RPMI7951 (cell line): ENCODE measurements around the gene SPNS2. TPM values are rescaled to one million over a fixed set of nuclear protein-coding genes. Genes with fewer than 3 reads are reported as not detected.

Experiments used
- DNase-seq: peaks from one replicate; pipeline ENCODE4 v3.0.0-alpha.2; 2012; ENCODE audit warnings: low read depth
- total RNA-seq: library from RNA; depleted of rRNA; stranded (reverse); fragments of >200 nt; shearing (Covaris generic); gene quantifications from 2 replicates; pipeline ENCODE4 v1.2.3, GENCODE V29; 2014

The SPNS2 gene
- total RNA-seq, 1 experiment from 2014 or later = not detected

DNA sequence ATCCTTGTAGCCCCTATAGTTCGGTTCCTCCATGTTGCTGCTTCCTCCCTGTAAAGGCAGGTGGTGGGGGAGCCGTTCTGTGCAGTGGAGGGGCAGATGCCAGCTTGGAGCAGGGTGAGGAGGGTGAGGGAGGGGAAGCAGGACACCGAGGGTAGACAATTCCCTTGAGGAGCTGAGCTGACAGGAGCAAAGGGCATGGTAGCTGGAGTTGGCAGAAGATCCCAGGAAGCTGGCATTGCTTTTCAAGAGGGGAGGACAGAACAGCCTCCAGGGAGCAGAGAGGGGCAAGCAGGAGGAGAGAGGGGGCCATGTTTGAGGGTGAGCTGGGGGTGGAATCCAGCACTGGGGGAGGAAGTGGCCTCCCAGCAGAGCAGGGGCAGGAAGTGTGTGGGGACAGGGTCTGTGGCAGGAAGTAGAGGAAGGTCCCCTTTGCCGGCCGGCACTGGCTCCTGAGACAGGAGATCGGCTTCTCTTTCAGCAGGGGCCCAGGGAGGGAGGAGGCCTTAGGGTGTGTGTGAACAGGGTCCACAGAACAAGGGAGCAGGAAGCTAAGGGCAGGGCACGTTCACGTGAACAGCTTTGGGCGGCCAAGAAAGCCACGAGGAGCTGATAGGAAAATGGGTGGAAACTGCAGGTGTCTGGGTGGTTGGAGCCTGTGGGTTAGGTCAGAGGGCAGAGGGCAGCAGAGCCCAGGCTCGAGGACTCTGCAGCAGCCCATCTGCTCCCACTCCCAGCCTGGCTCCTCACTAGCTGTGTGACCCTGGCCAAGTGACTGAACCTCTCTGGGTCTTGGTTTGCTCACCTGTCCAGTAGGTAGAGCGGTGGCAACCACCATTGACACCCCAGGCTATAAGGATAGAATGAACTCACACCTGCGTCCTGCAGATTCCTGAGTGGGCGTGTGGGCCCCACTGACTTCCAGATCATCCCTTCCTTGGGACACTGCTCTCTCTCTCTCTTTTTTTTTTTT is 17.5 kb upstream of the SPNS2 start:
- no peak for DNase-seq

DNA sequence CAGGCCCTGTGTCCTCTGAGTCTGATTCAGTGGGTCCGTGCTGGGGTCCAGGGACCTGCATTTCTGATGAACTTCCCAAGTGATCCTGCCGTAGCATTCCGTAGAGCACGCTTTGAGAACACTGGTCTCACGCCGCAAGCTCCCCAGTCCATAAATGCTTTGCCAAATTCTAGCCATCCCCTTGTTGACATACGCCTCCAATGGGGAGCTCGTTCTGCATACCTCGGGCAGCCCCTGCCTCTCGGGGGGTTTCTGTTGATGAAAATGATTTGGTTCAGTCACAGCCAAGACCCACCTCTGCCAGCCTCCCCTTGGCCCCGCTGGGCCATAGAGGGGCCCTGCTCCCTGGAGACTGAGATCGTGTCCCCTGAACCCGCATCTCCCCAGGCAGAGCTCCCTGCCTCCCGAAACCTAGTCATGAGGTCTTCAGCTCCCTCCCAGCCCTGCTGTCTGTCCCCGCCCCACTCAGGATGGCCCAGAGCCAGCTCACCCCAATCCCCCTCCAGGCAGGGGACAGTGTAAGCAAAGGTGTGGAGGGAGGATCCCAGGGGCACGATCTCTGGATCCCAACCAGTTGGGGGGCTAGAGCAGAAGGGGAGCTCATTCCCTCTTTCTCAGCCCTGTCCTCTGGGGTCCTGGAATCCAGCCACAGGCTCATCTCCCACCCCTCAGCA is 16.2 kb upstream of the SPNS2 start:
- DNase-seq = no peak

DNA sequence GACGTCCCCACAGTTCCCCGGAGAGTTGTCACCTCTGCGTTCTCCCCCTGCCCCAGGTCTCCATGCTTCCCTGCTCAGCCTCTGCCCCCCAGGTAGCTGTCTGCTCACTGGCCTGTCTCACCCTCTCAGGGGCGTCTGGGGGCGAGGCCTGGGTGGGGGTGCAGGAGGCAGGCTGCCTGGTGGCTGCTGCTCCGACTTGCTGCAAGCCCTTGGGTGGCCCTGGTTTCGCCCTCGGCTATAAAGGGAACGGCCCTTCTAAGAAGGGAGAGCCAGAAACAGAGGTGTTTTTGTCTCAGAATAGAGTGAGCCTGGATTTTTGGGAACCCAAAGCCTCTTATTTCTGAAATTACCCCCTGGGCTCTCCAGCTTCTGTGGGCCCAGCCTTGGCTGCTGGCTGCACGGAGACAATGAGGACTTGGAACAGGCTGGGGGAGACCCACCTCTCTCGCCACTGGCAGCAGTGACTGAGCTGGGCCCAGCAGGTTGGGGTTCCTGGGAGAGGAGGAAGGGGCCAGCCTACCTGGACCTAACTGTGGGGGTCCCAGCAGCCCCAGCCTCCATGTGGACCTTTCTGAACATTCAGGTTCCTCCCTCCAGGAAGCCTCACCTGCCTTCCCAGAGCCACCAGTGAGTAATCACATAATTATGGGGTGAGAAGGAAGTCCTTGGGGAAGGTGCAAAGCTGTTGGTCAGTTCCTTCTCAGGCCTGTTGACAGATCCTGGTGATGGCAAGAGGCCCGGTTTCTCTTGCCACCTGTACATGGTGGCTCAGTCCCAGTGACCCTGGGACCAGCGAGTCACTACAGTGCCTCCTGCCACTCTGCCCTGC is 15.5 kb upstream of the SPNS2 start:
- DNase-seq = no peak

DNA sequence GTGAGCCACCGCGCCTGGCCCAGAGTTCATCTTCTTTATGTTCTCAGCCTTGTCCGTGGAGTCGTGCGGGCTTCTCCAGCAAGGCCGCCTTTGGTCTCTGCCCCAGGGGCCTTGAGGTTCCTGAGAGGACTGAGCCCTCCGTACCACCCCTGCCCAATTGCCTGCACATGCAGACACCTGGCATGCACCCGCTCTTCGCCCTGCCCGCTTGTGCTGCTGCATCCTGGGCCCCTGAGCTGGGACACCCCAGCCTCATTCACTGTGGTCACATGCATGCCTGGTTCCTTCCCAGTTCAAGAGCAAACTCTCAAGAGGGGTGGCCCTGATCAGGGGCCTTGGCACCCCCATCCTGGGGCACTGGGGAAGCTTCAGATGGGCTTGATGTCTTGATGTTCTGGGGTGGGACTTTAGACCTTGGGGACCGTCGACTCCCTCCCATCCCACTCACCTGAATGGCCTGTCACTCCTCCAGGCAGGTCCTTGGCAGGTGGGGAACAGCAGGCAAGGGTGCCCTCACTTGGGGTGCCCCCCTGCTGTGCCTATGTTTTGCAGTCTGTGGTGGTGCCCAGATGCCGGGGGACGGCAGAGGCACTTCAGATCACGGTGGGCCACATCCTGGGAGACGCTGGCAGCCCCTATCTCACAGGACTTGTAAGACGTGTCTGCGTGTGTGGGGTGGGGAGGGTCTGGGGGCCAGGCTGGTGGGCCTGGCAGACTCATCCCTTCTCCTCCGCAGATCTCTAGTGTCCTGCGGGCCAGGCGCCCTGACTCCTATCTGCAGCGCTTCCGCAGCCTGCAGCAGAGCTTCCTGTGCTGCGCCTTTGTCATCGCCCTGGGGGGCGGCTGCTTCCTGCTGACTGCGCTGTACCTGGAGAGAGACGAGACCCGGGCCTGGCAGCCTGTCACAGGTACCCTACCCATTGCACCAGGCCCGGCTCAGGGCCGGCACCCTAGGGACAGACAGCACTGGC is 12.7 kb upstream of the SPNS2 start:
- DNase-seq = no peak

DNA sequence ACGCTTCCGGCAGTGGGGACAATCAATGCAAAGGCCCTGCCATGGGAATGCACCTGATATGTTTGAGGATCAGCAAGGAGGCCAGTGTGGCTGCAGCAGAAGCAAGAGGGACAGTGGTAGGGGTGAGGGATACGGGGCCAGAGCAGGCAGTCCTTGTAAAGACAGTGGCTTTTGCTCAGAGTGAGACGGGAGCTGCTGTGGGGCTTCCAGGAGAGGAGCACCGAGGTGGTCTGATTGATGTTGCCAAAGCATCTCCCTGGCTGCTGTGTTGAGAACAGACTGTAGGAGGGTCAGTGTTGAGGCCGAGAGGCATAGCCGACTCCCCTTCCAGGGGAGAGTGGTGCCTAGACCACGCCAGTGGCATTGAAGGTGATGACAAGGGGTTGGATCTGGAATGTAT is 11.4 kb upstream of the SPNS2 start:
- DNase-seq = no peak

DNA sequence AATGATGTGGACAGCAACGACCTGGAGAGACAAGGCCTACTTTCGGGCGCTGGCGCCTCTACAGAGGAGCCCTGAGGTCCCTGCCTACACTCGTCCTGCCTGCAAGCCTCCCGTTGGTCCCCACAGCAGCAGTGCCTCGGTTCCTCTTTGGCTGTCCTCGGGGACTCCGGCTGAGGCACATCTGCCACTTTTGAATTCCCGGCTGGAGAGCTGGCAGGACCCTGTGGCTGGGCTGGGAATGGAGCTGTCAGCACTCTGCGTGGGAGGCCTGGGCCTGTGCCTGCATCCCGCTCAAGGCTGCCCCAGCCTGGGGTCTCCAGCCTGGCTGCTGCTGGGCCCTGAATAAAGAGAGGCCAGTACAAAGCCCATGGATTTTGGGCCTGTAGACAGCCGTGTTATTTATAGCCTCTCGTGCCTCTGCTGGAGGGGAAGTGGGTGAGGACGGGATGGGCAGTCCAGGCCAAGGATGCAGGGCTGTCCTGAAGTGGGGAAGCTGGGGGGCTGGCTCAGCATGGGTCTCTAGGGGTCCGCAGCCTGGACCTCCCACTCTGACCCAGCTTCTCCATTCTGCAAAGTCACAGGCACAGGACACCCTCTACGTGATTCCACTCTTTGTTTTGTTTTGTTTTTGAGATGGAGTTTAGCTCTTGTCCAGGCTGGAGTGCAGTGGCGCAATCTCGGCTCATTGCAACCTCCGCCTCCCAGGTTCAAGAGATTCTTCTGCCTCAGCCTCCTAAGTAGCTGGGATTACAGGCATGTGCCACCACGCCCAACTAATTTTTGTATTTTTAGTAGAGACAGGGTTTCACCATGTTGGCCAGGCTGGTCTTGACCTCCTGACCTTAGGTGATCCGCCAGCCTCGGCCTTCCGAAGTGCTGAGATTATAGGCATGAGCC is 10.6 kb upstream of the SPNS2 start:
- no peak for DNase-seq

DNA sequence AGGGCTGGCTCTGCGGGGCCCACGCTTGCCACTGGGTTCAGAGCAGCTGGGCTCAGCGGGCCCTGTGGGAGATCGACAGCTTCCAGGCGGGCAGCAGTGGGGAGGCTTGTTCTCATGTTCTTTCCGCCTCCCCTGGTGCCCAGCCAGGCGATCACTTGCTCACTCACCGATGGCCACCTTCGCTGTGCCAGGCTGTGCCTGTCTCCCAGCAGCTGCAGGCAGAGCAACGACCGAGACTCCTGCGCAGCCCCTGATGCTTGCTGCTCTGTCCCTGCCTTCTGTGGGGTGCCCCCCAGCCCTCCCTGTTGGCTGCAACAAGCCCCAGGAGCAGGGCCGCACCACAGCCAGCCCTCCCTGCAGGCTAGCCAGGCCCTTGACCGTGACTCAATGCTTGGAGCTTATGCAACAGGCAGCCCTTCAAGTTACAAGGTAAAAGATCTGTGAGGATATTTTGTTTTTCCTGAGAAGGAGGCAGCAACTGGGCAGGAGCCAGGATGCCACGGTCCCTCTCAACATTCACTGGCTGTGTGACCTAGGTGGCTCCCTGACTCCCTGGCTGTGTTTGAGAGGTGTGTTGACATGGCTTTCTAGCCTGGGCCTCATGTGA is 9.6 kb upstream of the SPNS2 start:
- no peak for DNase-seq

DNA sequence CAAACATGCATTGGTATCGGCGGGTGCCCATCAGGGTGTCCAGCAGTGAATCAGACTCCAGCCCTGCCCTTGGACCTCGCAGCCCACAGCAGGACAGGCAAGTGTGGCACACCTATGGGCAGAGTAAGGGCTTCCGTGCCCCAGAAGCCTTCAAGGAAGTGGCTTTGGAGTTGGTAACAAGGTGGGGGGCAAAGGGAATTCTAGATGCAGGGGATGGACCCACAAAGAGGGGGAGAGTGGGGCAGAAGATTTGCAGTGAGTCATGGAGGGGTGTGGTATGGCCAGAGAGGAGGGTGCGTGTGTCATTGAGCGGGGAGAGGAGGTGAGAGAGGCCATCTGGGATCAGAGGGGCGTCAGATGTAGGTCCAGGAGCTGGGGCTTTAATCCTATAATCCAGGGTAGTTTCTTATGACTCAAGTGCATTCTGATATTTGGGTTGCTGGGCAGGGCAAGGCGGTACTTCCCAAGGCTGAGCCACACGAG is 8.5 kb upstream of the SPNS2 start:
- no peak for DNase-seq

DNA sequence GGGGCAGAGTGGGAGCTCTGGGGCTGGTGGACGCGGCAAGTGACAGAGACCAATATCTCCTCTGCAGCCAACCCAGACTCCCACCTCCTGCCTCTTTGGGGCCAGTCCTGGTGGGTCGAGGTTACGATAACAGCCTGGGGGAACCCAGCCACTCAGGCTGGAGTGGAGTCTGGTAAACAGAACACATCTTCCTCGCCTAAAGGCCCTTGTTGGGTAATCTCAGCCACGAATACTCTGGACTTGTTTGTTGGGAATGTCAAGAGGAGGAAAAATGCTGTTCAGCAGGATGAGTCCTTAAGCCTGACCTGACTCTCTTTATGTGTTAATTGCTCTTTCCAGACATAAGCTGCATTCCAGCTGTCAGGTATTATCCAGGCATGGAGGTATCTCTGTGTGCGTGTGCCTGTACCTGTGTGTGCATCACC is 8.0 kb upstream of the SPNS2 start:
- no peak for DNase-seq

DNA sequence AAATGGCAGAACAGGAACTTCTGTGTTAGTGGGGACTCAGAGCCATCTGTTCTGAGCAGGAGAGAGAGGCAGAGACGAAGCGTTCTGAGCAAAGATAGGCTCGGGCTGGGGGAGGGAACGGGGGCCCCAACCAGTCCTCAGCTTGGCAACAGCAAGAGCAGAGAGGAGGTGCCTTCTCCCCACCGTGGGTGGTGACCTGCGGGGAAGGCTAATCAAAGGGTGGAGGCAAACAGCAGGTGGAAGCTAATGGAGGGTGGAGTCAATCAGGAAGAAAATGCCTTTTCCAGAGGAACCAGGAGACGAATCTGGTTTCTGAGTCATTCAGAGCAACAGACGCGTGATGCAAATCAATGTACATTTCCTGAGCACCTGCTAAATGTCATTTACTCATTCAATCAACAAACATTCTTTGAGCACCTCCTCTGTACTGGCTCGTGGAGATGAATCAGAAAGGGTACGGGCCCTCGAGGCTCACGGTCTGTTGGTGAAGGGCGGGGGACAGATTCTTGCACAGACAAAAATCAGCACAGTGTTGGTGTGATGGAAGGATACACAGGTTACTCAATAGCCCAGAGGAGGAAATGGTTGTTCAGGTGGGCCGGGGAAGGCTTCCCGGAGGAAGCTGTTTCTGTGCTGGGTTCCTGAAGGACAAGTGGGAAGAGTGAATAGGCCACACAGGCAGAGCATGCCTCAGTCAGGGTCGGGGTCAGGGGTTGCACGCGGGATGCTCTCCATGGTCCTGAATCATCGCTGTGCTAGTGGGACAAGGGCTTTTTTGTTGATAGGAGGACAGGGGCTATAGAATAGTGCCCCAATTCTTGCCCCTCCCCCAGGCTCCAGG is 5.7 kb upstream of the SPNS2 start:
- DNase-seq = peak; percentile 36

DNA sequence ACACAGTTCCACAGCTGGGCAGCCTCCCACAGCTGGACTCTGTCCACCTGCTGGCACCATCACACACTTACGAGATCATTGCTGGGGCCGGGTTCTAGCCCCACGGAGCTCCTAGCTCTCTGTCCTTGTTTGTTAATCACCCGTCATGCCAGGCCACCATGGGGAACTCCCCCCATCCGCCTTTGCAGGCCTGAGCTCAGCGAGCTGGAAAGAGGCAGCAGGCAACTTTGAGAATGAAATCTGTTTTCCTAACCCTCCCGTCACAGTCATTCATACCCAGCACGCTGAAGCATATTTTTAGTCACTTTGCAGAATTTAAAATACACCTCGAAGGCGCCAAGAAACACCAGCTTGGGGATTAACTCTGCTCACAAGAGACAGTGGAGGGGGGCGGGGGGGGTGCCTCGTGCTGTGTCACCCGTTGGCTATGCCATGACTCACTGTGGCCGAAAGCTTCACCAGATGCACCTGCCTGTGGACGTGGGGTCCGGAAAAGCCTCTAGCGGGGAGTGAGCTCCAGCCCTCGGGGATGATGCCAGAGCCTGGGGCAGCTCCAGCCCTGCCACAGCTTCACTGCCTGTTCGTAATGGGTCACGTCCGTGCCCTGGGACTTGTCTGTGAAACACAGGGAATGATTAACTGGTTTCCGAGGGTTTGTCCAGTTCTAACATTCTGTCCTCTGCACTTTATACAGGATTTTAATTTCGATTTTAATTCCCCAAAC is 1.4 kb upstream of the SPNS2 start:
- peak; percentile 72 for DNase-seq

DNA sequence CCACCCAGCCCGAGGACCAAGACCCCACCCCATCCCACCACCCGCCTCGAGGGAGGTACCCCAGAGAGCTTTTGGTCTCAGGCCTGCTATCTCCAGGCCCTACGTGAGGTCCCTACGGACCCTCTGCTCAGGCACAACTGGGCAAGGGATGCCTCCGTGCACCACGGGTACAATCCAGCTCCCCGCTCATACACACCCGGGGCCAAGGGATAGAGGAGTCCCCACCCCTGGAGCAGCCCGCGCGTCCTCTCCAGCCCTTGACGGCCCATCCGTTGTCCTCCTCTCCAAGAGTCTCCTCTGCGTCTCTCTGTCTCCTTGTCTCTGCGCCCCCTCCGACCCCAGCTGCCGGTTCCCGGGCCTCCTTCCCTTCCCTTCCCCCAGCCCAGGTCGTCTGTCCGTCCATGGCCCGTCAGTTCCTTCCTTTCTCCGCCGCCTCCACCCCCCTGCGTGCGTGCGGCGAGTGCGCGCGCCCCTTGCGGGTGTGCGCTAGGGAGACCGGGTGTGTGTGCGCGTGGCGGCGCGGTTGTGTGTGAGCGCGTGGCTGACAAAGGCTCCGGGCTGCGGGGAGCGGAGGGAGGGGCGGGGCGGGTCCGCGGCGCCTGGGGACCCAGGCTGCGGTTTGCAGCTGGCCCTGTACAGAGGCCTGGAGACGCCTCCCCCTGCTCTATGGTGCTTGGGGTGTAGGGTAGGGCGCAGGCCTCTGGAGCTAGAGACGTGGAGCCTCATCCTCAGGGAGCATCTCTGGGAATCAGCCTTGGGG is 930 bp downstream of the SPNS2 start:
- no peak for DNase-seq

DNA sequence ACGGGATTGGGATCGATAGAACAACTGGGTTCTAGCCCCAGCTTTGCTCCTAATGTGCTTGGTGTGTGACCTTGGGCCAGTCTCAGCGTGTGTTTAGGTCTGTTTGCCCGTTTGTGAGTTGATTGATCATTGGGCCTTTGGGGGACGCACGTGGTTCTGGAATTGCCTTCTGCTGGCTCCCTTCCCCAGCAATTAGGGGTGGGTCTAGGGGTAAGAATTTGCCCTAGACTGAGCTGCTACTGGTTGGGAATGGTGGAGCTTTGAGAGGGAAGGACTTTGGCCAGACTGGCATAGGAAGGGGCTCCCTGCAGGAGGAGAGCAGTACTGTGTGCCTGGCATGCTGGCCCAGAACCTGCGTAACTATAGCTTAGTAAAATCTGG is 1.5 kb downstream of the SPNS2 start:
- no peak for DNase-seq

DNA sequence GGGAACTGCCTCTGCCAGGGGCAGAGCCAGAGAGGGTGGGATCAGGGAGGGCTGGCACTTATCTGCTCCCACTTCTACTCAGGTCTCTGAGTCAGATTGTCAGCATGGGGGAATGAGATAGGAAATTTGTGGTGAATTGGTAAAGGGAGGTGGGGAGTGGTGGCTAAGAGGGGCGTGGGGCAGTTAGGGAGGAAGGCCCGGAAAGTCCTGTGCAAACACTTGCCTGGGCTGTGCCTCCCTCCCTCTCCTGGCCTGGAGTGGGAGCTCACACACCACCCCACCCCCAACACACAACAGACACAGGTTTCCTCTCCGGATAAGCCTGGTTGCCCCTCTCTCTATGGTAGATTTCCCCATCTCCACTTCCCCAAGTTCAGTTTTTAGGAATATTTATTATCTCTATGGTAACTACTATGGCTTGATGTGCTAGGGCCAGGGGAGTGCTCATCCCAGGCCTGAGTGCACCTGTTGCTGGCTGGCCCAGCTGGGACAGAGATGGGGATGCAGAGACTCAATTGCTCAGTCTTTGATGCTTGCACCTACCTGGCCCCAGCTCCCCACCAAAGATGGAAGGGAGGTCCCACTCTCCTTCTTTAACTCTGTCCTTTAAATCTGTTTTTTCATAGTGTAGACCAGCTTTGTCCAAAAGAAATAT is 2.7 kb downstream of the SPNS2 start:
- DNase-seq = no peak

DNA sequence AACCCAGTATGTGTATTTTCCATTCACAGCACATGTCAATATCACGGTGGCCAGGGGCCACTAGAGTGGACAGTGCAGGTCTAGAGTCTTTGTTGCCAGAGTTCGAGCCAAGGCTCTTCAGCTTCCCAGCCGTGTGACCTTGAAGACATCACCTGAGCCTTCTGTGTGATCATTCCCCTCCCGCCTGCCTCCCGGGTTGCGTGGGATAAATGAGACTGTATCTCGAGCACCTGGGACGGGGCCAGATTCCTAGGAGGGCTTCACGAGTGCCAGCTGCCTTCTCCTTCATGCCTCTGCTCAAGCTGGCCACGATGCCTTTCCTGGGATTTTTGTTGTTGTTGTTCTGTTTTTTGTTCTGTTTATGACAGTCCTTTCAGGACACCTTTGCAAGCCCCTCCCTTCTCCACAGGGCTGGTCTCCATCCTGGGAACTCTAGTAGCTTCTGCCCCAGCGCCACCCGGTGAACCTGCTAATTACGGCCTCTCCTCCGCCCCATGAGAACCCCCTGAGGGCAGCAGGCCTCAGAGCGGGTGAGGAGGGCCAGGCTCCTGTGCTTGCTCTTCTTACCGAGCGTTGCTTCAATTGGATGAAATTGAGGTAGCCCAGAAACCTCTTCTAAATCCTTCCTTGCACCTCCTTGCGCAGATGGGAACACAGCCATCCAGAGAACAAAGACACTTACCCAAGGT is 3.9 kb downstream of the SPNS2 start:
- DNase-seq = no peak
